Measurements from ENCODE around the gene ETFB. TPM values are rescaled to one million over a fixed set of nuclear protein-coding genes. Genes with fewer than 3 reads are reported as not detected.
A peak's percentile ranks its signal among the peaks of the same experiment; 100 is the strongest.

Gene ETFB
- total RNA-seq, 1 experiment from 2014 or later: 204 TPM

DNA sequence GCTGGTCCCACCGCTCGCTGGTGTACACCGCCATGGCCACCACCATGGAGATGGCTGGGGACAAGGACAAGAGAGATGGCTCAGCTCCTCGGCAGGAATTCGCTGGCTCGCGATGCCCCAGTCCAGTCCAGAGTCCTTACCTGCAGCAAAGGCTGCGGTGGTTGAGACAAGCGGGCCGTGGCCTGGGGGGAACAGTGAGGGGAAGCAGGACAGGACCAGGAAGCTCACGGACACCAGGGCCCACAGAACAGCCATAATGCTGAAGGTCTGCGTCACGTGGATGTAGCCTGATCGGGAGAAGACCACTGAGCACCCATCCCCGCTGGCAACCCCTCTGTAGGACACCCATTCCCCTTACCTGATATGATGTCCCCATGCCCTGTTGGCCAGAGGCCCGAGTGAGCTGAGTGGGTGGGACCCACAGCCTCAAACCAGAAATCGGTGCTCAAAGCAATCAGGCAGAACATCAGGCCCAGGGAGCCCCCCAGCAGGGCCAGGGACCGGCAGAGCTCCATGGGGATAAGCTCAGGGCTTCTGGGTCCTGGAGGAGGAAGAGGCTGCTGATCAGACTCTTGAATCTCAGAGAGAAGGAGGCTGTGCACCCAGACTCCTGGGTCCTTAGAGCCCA is 5.9 kb upstream of the ETFB start:
- Histone ChIP-seq H3K4me2 (no peak overlapping the region), H3K27me3 (ENCODE audit: insufficient read depth, low read depth) (peaks cover 39% of the 10 kb centered on the region), H3K9me3 (ENCODE audit: insufficient read depth, low read depth) (no peaks in the 10 kb centered on the region), H3K4me1 (replicated peaks; ENCODE audit: insufficient read depth) (peaks cover 5% of the 10 kb centered on the region; the same call in 1 of the 2 replicates), H3K4me3 (no peak overlapping the region), H2AFZ (no peak overlapping the region), H3K9me2 (ENCODE audit: insufficient read depth) (no peaks in the 10 kb centered on the region), H3K79me2 (ENCODE audit: low read depth) (no peaks in the 10 kb centered on the region), H3K27ac (no peak overlapping the region), H3K36me3 (ENCODE audit: low read depth) (no peaks in the 10 kb centered on the region), H4K20me1 (ENCODE audit: insufficient read depth) (no peaks in the 10 kb centered on the region), H3F3A (ENCODE audit: insufficient read depth, low read depth) (no peaks in the 10 kb centered on the region)
- BruUV-seq (replicated peaks): no TSS peak
- DNase-seq: no peak
- TF ChIP-seq, protein P1, sequence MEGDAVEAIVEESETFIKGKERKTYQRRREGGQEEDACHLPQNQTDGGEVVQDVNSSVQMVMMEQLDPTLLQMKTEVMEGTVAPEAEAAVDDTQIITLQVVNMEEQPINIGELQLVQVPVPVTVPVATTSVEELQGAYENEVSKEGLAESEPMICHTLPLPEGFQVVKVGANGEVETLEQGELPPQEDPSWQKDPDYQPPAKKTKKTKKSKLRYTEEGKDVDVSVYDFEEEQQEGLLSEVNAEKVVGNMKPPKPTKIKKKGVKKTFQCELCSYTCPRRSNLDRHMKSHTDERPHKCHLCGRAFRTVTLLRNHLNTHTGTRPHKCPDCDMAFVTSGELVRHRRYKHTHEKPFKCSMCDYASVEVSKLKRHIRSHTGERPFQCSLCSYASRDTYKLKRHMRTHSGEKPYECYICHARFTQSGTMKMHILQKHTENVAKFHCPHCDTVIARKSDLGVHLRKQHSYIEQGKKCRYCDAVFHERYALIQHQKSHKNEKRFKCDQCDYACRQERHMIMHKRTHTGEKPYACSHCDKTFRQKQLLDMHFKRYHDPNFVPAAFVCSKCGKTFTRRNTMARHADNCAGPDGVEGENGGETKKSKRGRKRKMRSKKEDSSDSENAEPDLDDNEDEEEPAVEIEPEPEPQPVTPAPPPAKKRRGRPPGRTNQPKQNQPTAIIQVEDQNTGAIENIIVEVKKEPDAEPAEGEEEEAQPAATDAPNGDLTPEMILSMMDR (conservative IDR thresholded peaks at IDR 0.05): no peak
- no peak for TF ChIP-seq EZH2 (IDR thresholded peaks at IDR 0.05; ENCODE audit: low read depth)
- CTCF ChIA-PET: no interaction called here
- POLR2A ChIA-PET (ENCODE audit: unreplicated experiment): interaction anchor here (0.6 kb wide), 1 partner anchor 902 kb away, joined by 3 read pairs; no protein-coding TSS in a partner anchor
- intact Hi-C loops (cut with micrococcal nuclease; ENCODE audit: unreplicated experiment): no loop called here

DNA sequence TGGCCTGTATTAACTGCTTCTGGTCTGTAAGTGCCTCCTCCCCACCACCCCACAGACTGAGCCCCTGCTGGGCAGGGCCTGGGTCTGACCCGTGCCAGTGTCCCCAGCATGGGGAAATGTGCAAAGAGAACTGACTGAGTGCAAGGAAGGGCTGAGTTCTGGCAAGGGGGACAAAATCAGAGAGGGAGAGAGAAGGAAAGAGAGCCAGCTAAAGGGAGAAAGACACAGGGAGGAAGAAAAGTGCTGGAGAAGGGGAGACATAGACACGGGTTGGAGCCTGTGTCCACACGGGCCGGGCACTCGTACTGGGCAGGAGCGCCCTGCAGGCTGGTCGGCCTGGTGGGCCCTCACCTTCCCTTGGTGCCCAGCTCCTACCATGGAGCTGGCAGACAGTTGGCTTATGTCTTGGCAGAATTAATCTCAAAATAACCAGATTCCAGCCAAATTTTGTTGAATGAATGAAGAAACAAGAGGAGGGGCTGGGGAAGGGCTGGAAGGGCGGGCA is 5.0 kb upstream of the ETFB start:
- Histone ChIP-seq H3K4me1 (replicated peaks; ENCODE audit: insufficient read depth) (peaks cover 5% of the 10 kb centered on the region; the same call in 1 of the 2 replicates), H3K79me2 (ENCODE audit: low read depth) (no peaks in the 10 kb centered on the region), H2AFZ (no peak overlapping the region), H3K4me3 (no peak overlapping the region), H3K9me2 (ENCODE audit: insufficient read depth) (no peaks in the 10 kb centered on the region), H3K27ac (no peak overlapping the region), H3K36me3 (ENCODE audit: low read depth) (no peaks in the 10 kb centered on the region), H3K9me3 (ENCODE audit: insufficient read depth, low read depth) (no peaks in the 10 kb centered on the region), H3F3A (ENCODE audit: insufficient read depth, low read depth) (peaks cover 6% of the 10 kb centered on the region), H4K20me1 (ENCODE audit: insufficient read depth) (no peaks in the 10 kb centered on the region), H3K27me3 (ENCODE audit: insufficient read depth, low read depth) (peaks cover 39% of the 10 kb centered on the region), H3K4me2 (no peak overlapping the region)
- intact Hi-C loops (cut with micrococcal nuclease; ENCODE audit: unreplicated experiment): no loop called here
- TF ChIP-seq, protein P1 (conservative IDR thresholded peaks at IDR 0.05): no peak
- no peak for TF ChIP-seq EZH2 (IDR thresholded peaks at IDR 0.05; ENCODE audit: low read depth)
- no TSS peak for BruUV-seq (replicated peaks)
- POLR2A ChIA-PET (ENCODE audit: unreplicated experiment): no interaction called here
- CTCF ChIA-PET: no interaction called here
- DNase-seq: no peak

- DNase-seq: peak in 1 of 2 experiments; percentile 11
- CTCF ChIA-PET: no interaction called here
- H3K27ac ChIP-seq: no peak overlapping the region
- peaks cover 7% of the 10 kb centered on the region; the same call in 1 of the 2 replicates for H3K4me1 ChIP-seq (replicated peaks; ENCODE audit: insufficient read depth)
- POLR2A ChIA-PET (ENCODE audit: unreplicated experiment): no interaction called here
- peaks cover 39% of the 10 kb centered on the region for H3K27me3 ChIP-seq (ENCODE audit: insufficient read depth, low read depth)
- no TSS peak for BruUV-seq (replicated peaks)
- H3K9me2 ChIP-seq (ENCODE audit: insufficient read depth): no peaks in the 10 kb centered on the region
- peaks cover 9% of the 10 kb centered on the region for H3K79me2 ChIP-seq (ENCODE audit: low read depth)
- peaks cover 6% of the 10 kb centered on the region for H3F3A ChIP-seq (ENCODE audit: insufficient read depth, low read depth)
- no peaks in the 10 kb centered on the region for H3K36me3 ChIP-seq (ENCODE audit: low read depth)
- no peaks in the 10 kb centered on the region for H4K20me1 ChIP-seq (ENCODE audit: insufficient read depth)
- no peaks in the 10 kb centered on the region for H3K9me3 ChIP-seq (ENCODE audit: insufficient read depth, low read depth)
- H2AFZ ChIP-seq: no peak overlapping the region
- no peak overlapping the region for H3K4me3 ChIP-seq
- TF ChIP-seq, protein P1 (conservative IDR thresholded peaks at IDR 0.05): no peak
- TF ChIP-seq EZH2 (IDR thresholded peaks at IDR 0.05; ENCODE audit: low read depth): no peak
- no peak overlapping the region for H3K4me2 ChIP-seq
- intact Hi-C loops (cut with micrococcal nuclease; ENCODE audit: unreplicated experiment): no loop called here
Measured at GRCh38 chr19:51370230-51370629, 4.0 kb upstream of the ETFB start.

Data from PC-9 (cell line).